MM.1S (cell line): ENCODE measurements around the gene CFAP90.

Experiments used
- EZH2 ChIP-seq: fragments of 300-600 bp; sonication (generic); optimal IDR thresholded peaks from 2 replicates; pipeline ENCODE3; 2017; ENCODE audit warnings: low read depth, mild to moderate bottlenecking, antibody characterized with exemption, low read length, mixed read lengths
- EZH2phosphoT487 ChIP-seq: fragments of 300-600 bp; sonication (generic); IDR thresholded peaks from 2 replicates; pipeline ENCODE4 v1.6.1; 2018; ENCODE audit warnings: antibody characterized with exemption, low read length
- TF ChIP-seq, protein P1 (sequence below): fragments of 300-600 bp; sonication (generic); IDR thresholded peaks from 2 replicates; pipeline ENCODE4 v1.5.1; 2016; ENCODE audit warnings: antibody characterized with exemption, low read length, mixed read lengths

DNA sequence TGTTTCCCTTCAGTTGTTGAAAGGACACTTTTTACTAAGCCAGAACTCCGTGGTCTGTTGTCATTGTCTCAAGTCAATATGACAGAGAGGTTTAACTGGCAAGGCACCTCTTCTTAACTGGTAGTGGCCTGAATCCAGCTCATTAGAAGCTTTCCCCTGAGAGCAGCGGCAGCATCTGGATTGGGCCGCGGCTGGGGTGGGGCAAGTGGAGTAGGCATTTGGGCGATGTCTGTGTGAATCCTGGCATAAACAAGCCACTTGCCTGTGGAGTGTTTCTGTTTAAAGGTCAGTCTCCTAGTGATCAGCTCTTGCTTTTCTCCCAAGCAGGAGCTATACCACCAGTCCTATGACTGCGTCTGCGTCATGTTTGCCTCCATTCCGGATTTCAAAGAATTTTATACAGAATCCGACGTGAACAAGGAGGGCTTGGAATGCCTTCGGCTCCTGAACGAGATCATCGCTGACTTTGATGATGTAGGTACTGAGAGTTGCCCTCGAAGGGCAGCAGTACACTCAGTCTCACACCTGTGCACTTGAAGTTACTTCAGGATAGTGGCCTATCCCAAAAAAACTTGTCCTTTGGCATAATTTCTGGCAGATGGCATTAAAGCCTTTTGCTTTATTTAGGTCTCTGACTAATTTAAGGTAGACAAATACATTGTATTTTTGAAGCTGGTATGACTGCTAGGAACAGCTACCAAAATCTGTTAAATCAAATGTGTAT, 48.9 kb downstream of the CFAP90 start:
- TF ChIP-seq, protein P1, sequence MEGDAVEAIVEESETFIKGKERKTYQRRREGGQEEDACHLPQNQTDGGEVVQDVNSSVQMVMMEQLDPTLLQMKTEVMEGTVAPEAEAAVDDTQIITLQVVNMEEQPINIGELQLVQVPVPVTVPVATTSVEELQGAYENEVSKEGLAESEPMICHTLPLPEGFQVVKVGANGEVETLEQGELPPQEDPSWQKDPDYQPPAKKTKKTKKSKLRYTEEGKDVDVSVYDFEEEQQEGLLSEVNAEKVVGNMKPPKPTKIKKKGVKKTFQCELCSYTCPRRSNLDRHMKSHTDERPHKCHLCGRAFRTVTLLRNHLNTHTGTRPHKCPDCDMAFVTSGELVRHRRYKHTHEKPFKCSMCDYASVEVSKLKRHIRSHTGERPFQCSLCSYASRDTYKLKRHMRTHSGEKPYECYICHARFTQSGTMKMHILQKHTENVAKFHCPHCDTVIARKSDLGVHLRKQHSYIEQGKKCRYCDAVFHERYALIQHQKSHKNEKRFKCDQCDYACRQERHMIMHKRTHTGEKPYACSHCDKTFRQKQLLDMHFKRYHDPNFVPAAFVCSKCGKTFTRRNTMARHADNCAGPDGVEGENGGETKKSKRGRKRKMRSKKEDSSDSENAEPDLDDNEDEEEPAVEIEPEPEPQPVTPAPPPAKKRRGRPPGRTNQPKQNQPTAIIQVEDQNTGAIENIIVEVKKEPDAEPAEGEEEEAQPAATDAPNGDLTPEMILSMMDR, result no peak
- TF ChIP-seq EZH2phosphoT487 (no peak), EZH2 (no peak)
